GM10248 (cell line): ENCODE results near the gene SPECC1L.

Experiments used
- CTCF ChIA-PET: fragments of 300-600 bp; sonication (Branson Sonifier 250); formaldehyde crosslinking; extraction: SDS; loops from one replicate; lab custom pipeline; 2021; ENCODE audit warnings: antibody characterized with exemption; lab: Yijun Ruan, JAX
- POLR2A ChIA-PET: fragments of 350-650 bp; sonication (Branson Sonifier 250); formaldehyde crosslinking; extraction: SDS; loops from one replicate; lab custom pipeline; 2020; ENCODE audit warnings: antibody characterized with exemption; lab: Yijun Ruan, JAX
- DNase-seq: peaks from one replicate; pipeline ENCODE4 v3.0.0; 2012; ENCODE audit errors: extremely low spot score
- TF ChIP-seq, protein P1 (sequence below): IDR thresholded peaks from 2 replicates; pipeline ENCODE4 v1.5.1; 2012; ENCODE audit warnings: mild to moderate bottlenecking, low read depth; ENCODE audit errors: extremely low read depth, missing control alignments, control extremely low read depth

SPECC1L gene

DNA sequence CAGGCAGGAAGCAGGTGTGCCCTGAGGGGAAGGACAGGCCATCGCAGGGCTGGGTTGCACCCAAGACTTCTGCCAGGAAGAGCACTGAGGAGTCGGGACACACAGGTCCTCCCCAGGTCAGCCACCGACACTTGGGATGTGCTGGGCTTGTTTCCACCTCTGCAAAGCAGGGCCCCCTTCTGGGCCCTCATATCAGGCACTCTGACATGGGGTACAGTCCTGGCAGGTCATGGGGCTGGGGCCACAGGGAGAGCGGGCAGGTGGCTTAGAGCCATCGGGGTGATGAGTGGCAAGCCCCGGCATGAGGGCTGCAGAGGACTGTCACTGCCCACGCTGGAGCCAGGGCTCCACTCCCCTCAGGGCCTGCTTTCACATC is 148.8 kb downstream of the SPECC1L start:
- POLR2A ChIA-PET: no interaction called here
- DNase-seq: no peak
- CTCF ChIA-PET: interaction anchor here (1.2 kb wide), 1 partner anchor 84 kb away, joined by 3 read pairs; no protein-coding TSS in a partner anchor

DNA sequence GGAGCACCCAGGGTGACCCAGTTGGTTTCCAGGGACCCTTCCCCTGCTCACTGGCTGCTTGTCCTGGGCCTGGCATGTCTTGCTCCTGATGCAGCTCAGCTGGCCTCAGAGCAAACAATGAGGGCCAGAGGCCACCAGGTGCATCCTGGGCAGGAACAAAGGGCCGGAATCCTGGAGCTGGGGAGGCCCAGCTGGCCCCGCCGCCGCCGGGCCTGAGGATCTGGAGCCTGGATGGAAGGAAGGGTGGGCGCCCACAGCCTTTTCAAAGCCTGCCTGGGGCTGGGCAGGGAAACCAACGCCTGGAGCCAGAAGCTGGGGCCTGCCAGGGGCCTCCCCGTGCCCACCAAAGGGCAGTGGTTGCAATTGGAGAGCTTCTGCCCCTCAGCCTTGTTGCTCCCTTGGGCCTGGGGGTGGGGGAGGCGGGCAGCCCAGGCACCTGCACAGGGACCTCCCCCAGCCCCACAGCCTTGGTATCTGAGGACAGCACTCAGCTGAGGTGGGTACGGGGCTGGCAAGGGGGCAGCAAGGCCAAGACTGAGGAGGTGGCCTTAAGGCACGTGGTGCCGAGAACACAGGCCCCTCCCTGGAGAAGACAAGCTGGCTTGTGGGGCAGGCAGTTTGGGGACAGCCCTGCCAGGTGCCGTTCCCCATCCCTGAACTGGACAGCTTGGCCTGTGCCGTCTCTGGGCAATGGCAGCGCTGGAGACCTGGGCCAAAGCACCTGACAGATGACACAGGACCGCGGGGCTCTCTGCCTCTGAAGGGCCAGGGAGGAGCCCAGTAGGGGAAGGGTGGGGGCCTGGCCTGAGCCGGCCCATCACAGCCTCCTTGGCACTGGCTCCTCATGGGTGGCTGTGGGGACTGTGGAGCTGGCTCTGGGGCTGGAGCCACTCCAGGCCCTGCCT is 149.7 kb downstream of the SPECC1L start:
- POLR2A ChIA-PET: interaction anchor here (0.6 kb wide), 1 partner anchor 140 kb away, joined by 4 read pairs; no protein-coding TSS in a partner anchor
- TF ChIP-seq, protein P1, sequence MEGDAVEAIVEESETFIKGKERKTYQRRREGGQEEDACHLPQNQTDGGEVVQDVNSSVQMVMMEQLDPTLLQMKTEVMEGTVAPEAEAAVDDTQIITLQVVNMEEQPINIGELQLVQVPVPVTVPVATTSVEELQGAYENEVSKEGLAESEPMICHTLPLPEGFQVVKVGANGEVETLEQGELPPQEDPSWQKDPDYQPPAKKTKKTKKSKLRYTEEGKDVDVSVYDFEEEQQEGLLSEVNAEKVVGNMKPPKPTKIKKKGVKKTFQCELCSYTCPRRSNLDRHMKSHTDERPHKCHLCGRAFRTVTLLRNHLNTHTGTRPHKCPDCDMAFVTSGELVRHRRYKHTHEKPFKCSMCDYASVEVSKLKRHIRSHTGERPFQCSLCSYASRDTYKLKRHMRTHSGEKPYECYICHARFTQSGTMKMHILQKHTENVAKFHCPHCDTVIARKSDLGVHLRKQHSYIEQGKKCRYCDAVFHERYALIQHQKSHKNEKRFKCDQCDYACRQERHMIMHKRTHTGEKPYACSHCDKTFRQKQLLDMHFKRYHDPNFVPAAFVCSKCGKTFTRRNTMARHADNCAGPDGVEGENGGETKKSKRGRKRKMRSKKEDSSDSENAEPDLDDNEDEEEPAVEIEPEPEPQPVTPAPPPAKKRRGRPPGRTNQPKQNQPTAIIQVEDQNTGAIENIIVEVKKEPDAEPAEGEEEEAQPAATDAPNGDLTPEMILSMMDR: no peak
- no peak for DNase-seq
- CTCF ChIA-PET: interaction anchor here (1.0 to 5.0 kb wide), 4 partner anchors 14 to 102 kb away, joined by 3 to 36 read pairs (median 12); no protein-coding TSS in a partner anchor

More for the DNA sequence above, 148.8 kb downstream of the SPECC1L start:
- TF ChIP-seq, protein P1: no peak

DNA sequence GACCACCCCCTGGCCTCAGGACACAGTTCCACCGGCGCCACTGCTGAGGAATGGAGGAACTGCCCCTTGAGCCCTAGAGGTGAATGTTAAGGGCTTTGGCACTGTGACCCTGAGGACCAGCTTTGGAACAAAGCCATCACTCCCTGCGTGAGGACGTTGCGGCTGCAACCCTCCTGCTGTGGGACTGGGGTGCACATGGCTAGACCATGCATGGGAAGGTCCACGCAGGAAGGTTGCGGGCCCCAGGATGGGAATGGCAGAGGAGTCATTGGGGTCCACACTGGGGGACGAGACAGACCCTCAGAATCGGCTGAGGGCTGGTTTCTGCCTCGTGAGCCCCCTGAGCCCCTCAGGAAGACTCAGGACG is 150.3 kb downstream of the SPECC1L start:
- POLR2A ChIA-PET: no interaction called here

DNA sequence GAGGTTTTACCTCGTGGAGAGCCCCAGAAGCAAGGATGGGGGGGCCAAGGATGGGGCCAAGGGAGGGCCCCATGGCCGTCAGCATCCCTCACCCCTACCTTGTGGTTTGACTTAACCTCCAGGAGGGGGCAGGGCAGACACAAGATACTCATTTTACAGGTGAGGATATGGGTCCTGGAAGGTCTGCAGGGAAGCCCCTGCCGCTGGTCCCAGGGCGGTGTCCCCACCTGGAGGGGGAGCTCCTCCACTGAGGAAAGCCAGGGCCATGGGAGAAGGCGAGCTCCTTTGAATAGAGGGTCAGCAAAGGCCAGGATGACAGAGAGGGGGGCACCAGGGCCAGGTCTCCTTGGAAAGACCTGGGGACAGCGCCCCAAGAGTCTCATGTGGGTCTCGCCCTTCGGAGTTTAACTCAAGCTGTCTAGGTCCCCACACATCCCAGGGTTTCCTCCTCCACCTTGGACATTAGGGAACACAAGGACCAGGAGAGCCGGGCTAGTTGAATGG is 150.8 kb downstream of the SPECC1L start:
- CTCF ChIA-PET: interaction anchor here (0.8 to 5.0 kb wide), 13 partner anchors 12 to 105 kb away, joined by 3 to 36 read pairs (median 6); no protein-coding TSS in a partner anchor
- DNase-seq: peak; percentile 69
- TF ChIP-seq, protein P1: peak; percentile 28
- POLR2A ChIA-PET: no interaction called here

More for the DNA sequence above, 150.3 kb downstream of the SPECC1L start:
- no peak for DNase-seq
- TF ChIP-seq, protein P1: no peak
- CTCF ChIA-PET: interaction anchor here (1.0 to 5.0 kb wide), 5 partner anchors 14 to 102 kb away, joined by 3 to 36 read pairs (median 14); no protein-coding TSS in a partner anchor

DNA sequence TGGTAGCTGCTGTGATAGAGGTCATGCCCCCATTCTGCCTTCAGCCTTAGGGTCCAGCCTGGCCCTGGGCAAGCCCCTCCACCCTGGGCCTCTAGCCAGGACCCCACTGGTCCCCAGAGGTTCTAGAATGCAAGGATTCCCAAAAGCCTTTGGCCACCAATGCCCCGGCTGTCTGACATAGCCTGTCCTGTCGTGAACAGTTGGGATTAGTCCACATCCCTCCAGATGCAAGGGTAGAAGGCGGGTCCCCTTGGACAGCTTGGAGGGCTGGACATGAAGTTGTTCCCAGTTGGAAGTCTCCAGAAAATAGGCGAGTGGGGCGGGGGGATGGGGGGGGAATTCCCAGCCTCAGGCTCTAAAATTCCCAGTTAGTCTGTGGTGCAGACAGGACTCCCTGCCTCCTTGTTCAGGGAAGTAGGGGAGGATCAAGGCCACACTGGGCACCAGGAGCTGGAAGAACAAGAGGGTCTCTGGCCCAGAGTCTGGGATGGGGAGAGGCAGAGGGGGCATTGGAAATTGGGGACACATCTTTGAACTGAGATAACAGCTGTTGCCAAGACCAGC is 151.6 kb downstream of the SPECC1L start:
- POLR2A ChIA-PET: interaction anchor here (0.6 kb wide), 1 partner anchor 76 kb away, joined by 6 read pairs; no protein-coding TSS in a partner anchor

DNA sequence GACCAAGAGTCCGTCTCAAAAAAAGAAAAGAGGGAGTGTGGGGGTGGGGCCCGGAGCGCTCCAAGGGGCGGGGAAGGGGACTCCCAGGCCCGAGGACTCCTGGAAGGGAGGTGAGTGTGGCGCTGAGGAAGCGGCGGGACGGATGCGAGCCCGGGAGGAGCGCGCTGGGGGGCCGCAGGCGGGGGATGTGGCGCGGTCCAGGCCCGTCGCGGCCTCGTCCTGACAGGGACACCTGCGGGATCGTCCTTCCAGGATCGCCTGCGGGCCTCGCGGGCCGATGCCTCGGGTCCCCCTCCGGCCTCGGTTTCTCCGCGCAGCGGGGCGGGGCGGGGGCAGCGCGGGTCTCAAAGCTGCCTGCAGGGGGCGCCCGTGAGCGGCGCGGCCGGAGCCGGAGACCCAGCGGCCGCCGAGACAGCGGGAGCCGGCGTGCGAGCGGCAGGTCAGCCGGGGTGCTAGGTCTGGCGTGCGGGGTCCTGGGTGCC is 152.9 kb downstream of the SPECC1L start:
- ChIA-PET POLR2A (no interaction called here), CTCF (interaction anchor here (0.8 to 5.0 kb wide), 27 partner anchors 9 to 119 kb away, joined by 3 to 36 read pairs (median 5); no protein-coding TSS in a partner anchor)
- TF ChIP-seq, protein P1: peak; percentile 86
- DNase-seq: peak; percentile 90

More for the DNA sequence above, 151.6 kb downstream of the SPECC1L start:
- CTCF ChIA-PET: interaction anchor here (0.8 to 5.0 kb wide), 19 partner anchors 13 to 105 kb away, joined by 3 to 36 read pairs (median 5); no protein-coding TSS in a partner anchor
- DNase-seq: no peak
- TF ChIP-seq, protein P1: no peak
